Left ventricle myocardium superior (tissue), 1 donor: ENCODE measurements around the gene VEGFC. TPM values are rescaled to one million over a fixed set of nuclear protein-coding genes. Genes with fewer than 3 reads are reported as not detected.
A peak's percentile ranks its signal among the peaks of the same experiment; 100 is the strongest.

ENCODE experiments used
- ATAC-seq: fragments of 200-7000 bp; cut with Tn5 transposase; one replicate; pipeline ENCODE4 v1.9.1; 2020; ENCODE audit warnings: mild to moderate bottlenecking, moderate library complexity
- DNase-seq: peaks from one replicate; pipeline ENCODE4 v3.0.0-alpha.2; 2020
- intact Hi-C: fragments of 100-400 bp; cut with micrococcal nuclease; formaldehyde crosslinking; loops from one replicate; pipeline ENCODE4 v1.11.0; 2022
- total RNA-seq: library from RNA; stranded (reverse); fragmentation: NEBNext Ultra II Directional; extraction: Animal tissue kit (Norgen Biotek cat#: 25700); gene quantifications from one replicate; pipeline ENCODE4 v1.2.1, GENCODE V29; 2021
- donor health status: DM: no; HTN: yes; CAD: no; lungs with severe emphysema.

VEGFC gene
- total RNA-seq, 1 donor from 2014 or later = 6.9 TPM

- ATAC-seq (no peak), DNase-seq (no peak)
- intact Hi-C loops = no loop called here
These were observed 58.3 kb downstream of the VEGFC start for GRCh38 chr4:176734461-176734860.

GRCh38 chr4:176729489-176729888, 63.2 kb downstream of the VEGFC start:
- DNase-seq (no peak), ATAC-seq (peak; percentile 25)
- intact Hi-C loops = no loop called here

- intact Hi-C loops = no loop called here
- DNase-seq = no peak
- ATAC-seq = no peak
These were observed 65.9 kb downstream of the VEGFC start for GRCh38 chr4:176726803-176727202.

GRCh38 chr4:176721459-176721858, 71.3 kb downstream of the VEGFC start:
- DNase-seq (no peak), ATAC-seq (no peak)
- intact Hi-C loops = no loop called here

- intact Hi-C loops = no loop called here
- ATAC-seq = no peak
- DNase-seq = no peak
These were observed 73.8 kb downstream of the VEGFC start for GRCh38 chr4:176718881-176719280.

- DNase-seq (no peak), ATAC-seq (no peak)
- intact Hi-C loops = no loop called here
These were observed 75.5 kb downstream of the VEGFC start for GRCh38 chr4:176717237-176717636.

GRCh38 chr4:176709417-176709816, 83.3 kb downstream of the VEGFC start:
- ATAC-seq (peak; percentile 57), DNase-seq (no peak)
- intact Hi-C loops = no loop called here

GRCh38 chr4:176708771-176709311, 83.9 kb downstream of the VEGFC start:
- intact Hi-C loops = no loop called here
- ATAC-seq (no peak), DNase-seq (no peak)

- intact Hi-C loops = no loop called here
- DNase-seq = no peak
- ATAC-seq = no peak
These were observed 102.0 kb downstream of the VEGFC start for GRCh38 chr4:176690716-176691115.

GRCh38 chr4:176680668-176681180, 112.0 kb downstream of the VEGFC start:
- peak; percentile 48 for ATAC-seq
- intact Hi-C loops = no loop called here
- no peak for DNase-seq

GRCh38 chr4:176676901-176677300, 115.8 kb downstream of the VEGFC start:
- intact Hi-C loops = no loop called here
- ATAC-seq = peak; percentile 68
- peak; percentile 39 for DNase-seq

- intact Hi-C loops = no loop called here
- no peak for ATAC-seq
- DNase-seq = no peak
These were observed 116.9 kb downstream of the VEGFC start for GRCh38 chr4:176675810-176676209.

GRCh38 chr4:176671532-176671931, 121.2 kb downstream of the VEGFC start:
- DNase-seq = peak; percentile 35
- intact Hi-C loops = no loop called here
- ATAC-seq = peak; percentile 93

- no peak for DNase-seq
- no peak for ATAC-seq
- intact Hi-C loops = no loop called here
These were observed 124.4 kb downstream of the VEGFC start for GRCh38 chr4:176668324-176668723.

GRCh38 chr4:176664964-176665363, 127.8 kb downstream of the VEGFC start:
- ATAC-seq (peak; percentile 49), DNase-seq (no peak)
- intact Hi-C loops = no loop called here

GRCh38 chr4:176660561-176660960, 132.2 kb downstream of the VEGFC start:
- ATAC-seq = no peak

GRCh38 chr4:176656108-176656507, 136.6 kb downstream of the VEGFC start:
- no peak for ATAC-seq
- DNase-seq = no peak
- intact Hi-C loops = no loop called here

More at GRCh38 chr4:176660561-176660960, 132.2 kb downstream of the VEGFC start:
- intact Hi-C loops = no loop called here
- no peak for DNase-seq

GRCh38 chr4:176654565-176655216, 138.0 kb downstream of the VEGFC start:
- ATAC-seq (no peak), DNase-seq (no peak)
- intact Hi-C loops = no loop called here

GRCh38 chr4:176653401-176654220, 139.1 kb downstream of the VEGFC start:
- intact Hi-C loops = no loop called here
- ATAC-seq = no peak
- no peak for DNase-seq

GRCh38 chr4:176646311-176646710, 146.4 kb downstream of the VEGFC start:
- ATAC-seq = no peak
- DNase-seq = no peak
- intact Hi-C loops = no loop called here
